K562 (cell line): ENCODE data around the gene B3GAT1. TPM values are rescaled to one million over a fixed set of nuclear protein-coding genes. Genes with fewer than 3 reads are reported as not detected.

Experiments used
- ATAC-seq: fragments of 200-7000 bp; cut with Tn5 transposase; 3 replicates; pipeline ENCODE4 v1.9.1; 2020; ENCODE audit warnings: moderate library complexity
- Bru-seq: library from RNA; stranded (reverse); fragments of 400-500 nt; gene quantifications from one replicate; lab custom pipeline; 2021; lab: Mats Ljungman, UMichigan
- BruChase-seq, 2 experiments: library from RNA; stranded (reverse); fragments of 400-500 nt; gene quantifications; one replicate each; lab custom pipeline; 2021; lab: Mats Ljungman, UMichigan
- BruUV-seq: library from RNA; stranded (reverse); fragments of 400-500 nt; replicated peaks from 2 replicates; lab custom pipeline; 2021; lab: Mats Ljungman, UMichigan
- CTCF ChIA-PET: fragments of 300-600 bp; formaldehyde crosslinking; extraction: SDS; loops from one replicate; lab custom pipeline; 2021; ENCODE audit warnings: low intra/inter-chr PET ratio; lab: Yijun Ruan, JAX
- POLR2A ChIA-PET: fragments of 300-600, 350-650 bp; sonication (Branson Sonifier 250); formaldehyde crosslinking; extraction: SDS; loops from one replicate; lab custom pipeline; 2021; ENCODE audit warnings: antibody characterized with exemption, inconsistent platforms; lab: Yijun Ruan, JAX
- DNase-seq, 4 experiments: peaks; one replicate each; pipeline versions ENCODE4 v3.0.0 to v3.0.0-alpha.2; 2011 to 2018; ENCODE audit warnings: low spot score in 3 of 4, mixed read lengths in 3 of 4; ENCODE audit errors: extremely low read depth in 1 of 4
- FAIRE-seq: peaks from 2 replicates; lab custom pipeline; 2011; peaks lifted over from hg19 to GRCh38; lab: Jason Lieb, UNC
- H2AFZ ChIP-seq: 2 replicates; pipeline ENCODE4 v1.6.0; 2011; ENCODE audit warnings: low read depth, low read length, control low read depth, inconsistent platforms
- H3K27ac ChIP-seq: fragments of 200-600 bp; 3 replicates; pipeline ENCODE4 v1.8.0; 2011; ENCODE audit warnings: low read depth, mild to moderate bottlenecking, control low read depth, inconsistent platforms, low read length, moderate library complexity, mixed read lengths; ENCODE audit errors: extremely low read depth
- H3K27me3 ChIP-seq, 2 experiments: fragments of 300-600 bp in 1 of 2; 2 replicates in 1 of 2; 3 replicates in 1 of 2; pipeline versions ENCODE4 v1.6.0 to v1.8.0; 2011; ENCODE audit warnings: inconsistent platforms in 2 of 2, low read length in 2 of 2, mild to moderate bottlenecking in 1 of 2, mixed read lengths in 1 of 2, moderate library complexity in 1 of 2; ENCODE audit not compliant: control insufficient read depth in 2 of 2, insufficient read depth in 2 of 2
- H3K36me3 ChIP-seq: fragments of 300-600 bp; 3 replicates; pipeline ENCODE4 v1.8.0; 2011; ENCODE audit warnings: mild to moderate bottlenecking, low read length, inconsistent platforms; ENCODE audit not compliant: control insufficient read depth, insufficient read depth
- H3K4me1 ChIP-seq, 2 experiments: fragments of 200-600 bp in 1 of 2; replicated peaks in 1 of 2; 2 replicates in 1 of 2; 3 replicates in 1 of 2; pipeline versions ENCODE4 v1.5.1 to v1.8.0; 2011; ENCODE audit warnings: inconsistent platforms in 2 of 2, low read length in 2 of 2, mild to moderate bottlenecking in 1 of 2, mixed read lengths in 1 of 2, moderate library complexity in 1 of 2; ENCODE audit not compliant: control insufficient read depth in 2 of 2, insufficient read depth in 2 of 2
- H3K4me2 ChIP-seq: 2 replicates; pipeline ENCODE4 v1.6.1; 2011; ENCODE audit warnings: low read length, control low read depth, inconsistent platforms, mixed read lengths; ENCODE audit not compliant: insufficient read depth
- H3K4me3 ChIP-seq: fragments of 200-600 bp; sonication (generic), shearing (Covaris generic); 2 replicates; pipeline ENCODE4 v1.5.1; 2016; ENCODE audit warnings: control low read depth, inconsistent platforms
- H3K79me2 ChIP-seq: fragments of 200-600 bp; 3 replicates; pipeline ENCODE4 v1.8.0; 2011; ENCODE audit warnings: low read length, inconsistent platforms; ENCODE audit not compliant: control insufficient read depth, insufficient read depth
- H3K9ac ChIP-seq, 2 experiments: 2 replicates each; pipeline versions ENCODE4 v1.6.0 to v1.6.1; 2011; ENCODE audit warnings: low read depth in 2 of 2, low read length in 2 of 2, control low read depth in 1 of 2, inconsistent platforms in 1 of 2, mild to moderate bottlenecking in 1 of 2, mixed read lengths in 1 of 2; ENCODE audit not compliant: insufficient read depth in 1 of 2
- H3K9me1 ChIP-seq: one replicate; pipeline ENCODE4 v1.6.0; 2011; ENCODE audit warnings: inconsistent platforms, mild to moderate bottlenecking, low read length, moderate library complexity; ENCODE audit not compliant: control insufficient read depth, insufficient read depth
- H3K9me3 ChIP-seq: replicated peaks from 2 replicates; pipeline ENCODE4 v1.5.1; 2011; ENCODE audit warnings: low read depth, low read length, inconsistent platforms; ENCODE audit not compliant: control insufficient read depth, insufficient read depth
- H4K20me1 ChIP-seq: replicated peaks from 2 replicates; pipeline ENCODE4 v1.6.1; 2011; ENCODE audit warnings: low read length, inconsistent platforms, mixed read lengths; ENCODE audit not compliant: control insufficient read depth, insufficient read depth
- CTCF ChIP-seq, 3 experiments: IDR thresholded peaks in 2 of 3; conservative IDR thresholded peaks in 1 of 3; 2 replicates each; pipeline ENCODE4 v1.5.1; 2011 to 2012; ENCODE audit warnings: low read length in 3 of 3, mild to moderate bottlenecking in 3 of 3, control low read depth in 2 of 3, improper control_type of control experiment in 1 of 3, inconsistent platforms in 1 of 3, low read depth in 1 of 3, mixed read lengths in 1 of 3, moderate library complexity in 1 of 3; ENCODE audit not compliant: insufficient read depth in 2 of 3
- EGR1 ChIP-seq: fragments of 450-650 bp; conservative IDR thresholded peaks from 2 replicates; pipeline ENCODE4 v1.6.1; 2017; ENCODE audit warnings: mild to moderate bottlenecking
- ID3 ChIP-seq, 2 experiments: fragments of 250-450 bp in 1 of 2; fragments of 450-650 bp in 1 of 2; sonication (Bioruptor Pico) in 1 of 2; IDR thresholded peaks; 2 replicates each; pipeline versions ENCODE4 v1.6.1 to v1.8.0; 2016 to 2021; ENCODE audit warnings: mild to moderate bottlenecking in 2 of 2, moderate library complexity in 2 of 2, missing compliant biosample characterization in 1 of 2, missing genetic modification characterization in 1 of 2
- POLR2H ChIP-seq: IDR thresholded peaks from 2 replicates; pipeline ENCODE4 v1.6.1; 2016; ENCODE audit warnings: missing genetic modification characterization, low read depth, mild to moderate bottlenecking, control low read depth, missing compliant biosample characterization, moderate library complexity
- SNAPC5 ChIP-seq: fragments of 250-450 bp; sonication (Bioruptor Pico); IDR thresholded peaks from 2 replicates; pipeline ENCODE4 v1.8.0; 2021; ENCODE audit warnings: moderate library complexity, mild to moderate bottlenecking, inconsistent platforms
- WGBS: fragments of 100-300 bp; shearing (Covaris generic); methylation state at CpG from one replicate; pipeline ENCODE4 v1.1.6; 2016; ENCODE audit warnings: low coverage, mixed read lengths; ENCODE audit not compliant: insufficient coverage; ENCODE audit errors: missing lambda C conversion rate; 5-methylcytosine and 5-hydroxymethylcytosine counted together
- in situ Hi-C: fragments of 300-500 bp; cut with MboI; formaldehyde crosslinking; loops from 4 replicates; pipeline ENCODE4 v1.15.0; 2018; ENCODE audit warnings: inconsistent platforms, mixed read lengths
- intact Hi-C: fragments of 100-400 bp; cut with micrococcal nuclease; formaldehyde crosslinking; loops from 2 replicates; pipeline ENCODE4 v1.14.2; 2022
- long read RNA-seq, 3 experiments: library from polyadenylated mRNA in 2 of 3; library from RNA in 1 of 3; unstranded in 2 of 3; stranded (forward) in 1 of 3; transcript quantifications; one replicate each; pipeline ENCODE4 v2.0.0, GENCODE V29; 2019 to 2022
- polyA minus RNA-seq, 3 experiments: library from RNA; depleted of rRNA, polyadenylated mRNA; stranded (reverse); fragments of >200 nt; gene quantifications; 2 replicates each; pipeline ENCODE4 v1.2.3, GENCODE V29; 2011
- polyA plus RNA-seq, 8 experiments: library from polyadenylated mRNA; depleted of rRNA in 4 of 8; stranded (reverse) in 5 of 8; unstranded in 3 of 8; fragments of >200 nt; fragmentation: Nextera tagmentation in 2 of 8; fragmentation: Illumina TruSeq in 1 of 8; extraction: Ambion mirVana in 2 of 8; extraction: Trizol in 1 of 8; gene quantifications; 2 replicates each; pipeline versions ENCODE4 v1.2.1 to v1.2.3, GENCODE V29; 2011 to 2014; ENCODE audit warnings: inconsistent platforms in 1 of 8, missing spikeins in 1 of 8
- total RNA-seq, 7 experiments: library from RNA; depleted of rRNA in 6 of 7; stranded (reverse); fragments of >200 nt in 6 of 7; fragmentation: Illumina TruSeq in 2 of 7; extraction: Trizol in 2 of 7; gene quantifications; 2 replicates each; pipeline versions ENCODE4 v1.2.1 to v1.2.3, GENCODE V29; 2011 to 2021; ENCODE audit warnings: low replicate concordance in 1 of 7

B3GAT1 gene
- 0.19 and 0.28 TPM in 2 replicates for total RNA-seq (2011; cell fraction: chromatin; rRNA removed; ENCODE audit: low replicate concordance)
- 0.17 and 0.26 TPM in 2 replicates for total RNA-seq (2011; cell fraction: nucleolus; rRNA removed)
- total RNA-seq (2011; cell fraction: nucleoplasm; rRNA removed) = 0.31 and 0.44 TPM in 2 replicates
- 0.18 and 0.45 TPM in 2 replicates for total RNA-seq (2014; rRNA removed)
- total RNA-seq (2014; rRNA removed; fragmentation: Illumina TruSeq; extraction: Trizol) = 0.04 and 0.13 TPM in 2 replicates
- 0.11 and 0.15 TPM in 2 replicates for total RNA-seq (2015; rRNA removed; fragmentation: Illumina TruSeq; extraction: Trizol)
- total RNA-seq (2021) = 0.42 and 0.53 TPM in 2 replicates
- 0.04 and 0.08 TPM in 2 replicates for polyA plus RNA-seq (2011; rRNA removed)
- 0.06 and 0.25 TPM in 2 replicates for polyA plus RNA-seq (2011; cell fraction: cytosol; rRNA removed)
- polyA plus RNA-seq (2011; cell fraction: nucleus; rRNA removed) = 0.04 and 0.61 TPM in 2 replicates
- polyA plus RNA-seq (2012) = 0.76 and 1.1 TPM in 2 replicates
- 0.22 and 0.33 TPM in 2 replicates for polyA plus RNA-seq (2014; fragmentation: Illumina TruSeq; extraction: Trizol)
- under 1 TPM in 1 of 2 experiments, not detected in 1; 0.01 TPM for polyA plus RNA-seq (2014; fragmentation: Nextera tagmentation; extraction: Ambion mirVana)
- polyA plus RNA-seq (2014; rRNA removed) = 0.17 and 0.22 TPM in 2 replicates
- not detected in 2 replicates for polyA minus RNA-seq (2011; rRNA and poly(A)+ RNA removed)
- 0.19 TPM in 1 of 2 replicates, not detected in the other for polyA minus RNA-seq (2011; cell fraction: cytosol; rRNA and poly(A)+ RNA removed)
- polyA minus RNA-seq (2011; cell fraction: nucleus; rRNA and poly(A)+ RNA removed) = 0.13 TPM in 1 of 2 replicates, not detected in the other
- Bru-seq, nascent RNA = percentile 24 among the genes with signal in this experiment
- percentile 8 among the genes with signal in this experiment for BruChase-seq, experiment 1, labeled RNA remaining after a 2-hour chase
- BruChase-seq, experiment 2, labeled RNA remaining after a 6-hour chase = percentile 14 among the genes with signal in this experiment
- long read RNA-seq, experiment 1 = 0 reads
- long read RNA-seq, experiment 2 = 0 reads
- long read RNA-seq, experiment 3 = 0 reads

GRCh38 chr11:134412203-134413042 lies at the start of gene B3GAT1:
Gene B3GAT1, minus strand, starts transcription at chr11:134412242. Its CDS starts 24,583 bp downstream, at chr11:134387659.
- Histone ChIP-seq H3K4me1 (peaks cover 0 to 9% of the 10 kb centered on the region in 2 experiments; a peak in 1 of 5 replicates), H3K9ac (no peak within 1 kb of the TSS), H3K9me3 (no peaks in the 10 kb centered on the region), H3K79me2 (no peaks in the 10 kb centered on the region), H3K27me3 (peaks cover 15 to 54% of the 10 kb centered on the region in 2 experiments), H3K4me2 (no peak within 1 kb of the TSS), H4K20me1 (peaks cover 13% of the 10 kb centered on the region), H2AFZ (no peak within 1 kb of the TSS), H3K27ac (no peak within 1 kb of the TSS), H3K9me1 (no peaks in the 10 kb centered on the region), H3K4me3 (no peak within 1 kb of the TSS), H3K36me3 (no peaks in the 10 kb centered on the region)
- BruUV-seq = no TSS peak
- ChIA-PET CTCF (no interaction called here), POLR2A (no interaction called here)
- ATAC-seq (no peak), FAIRE-seq (no peak), DNase-seq (peak in 2 of 4 experiments; percentile 63 to 66)
- TF ChIP-seq ID3 (CRISPR knock-in tag; IDR thresholded peaks at IDR 0.05) (no peak), ID3 (tag; IDR thresholded peaks at IDR 0.05) (no peak), CTCF (IDR thresholded peaks at IDR 0.05 in 2 of 3, conservative IDR thresholded peaks at IDR 0.05 in 1 of 3; ENCODE audit: insufficient read depth in 2 of 3, low read depth in 1 of 3, low read length in 3 of 3) (no peak), SNAPC5 (CRISPR knock-in tag) (no peak), POLR2H (tag) (no peak), EGR1 (peak; percentile 56)
- intact Hi-C loops = no loop called here
- 12% methylated on average over 11 of the region's 94 CpGs for WGBS
- in situ Hi-C loops = no loop called here
